Stimulated activated CD4-positive, alpha-beta T cell treated with anti-CD3 and anti-CD28 coated beads, TNF-alpha, amount 100 ng/mL, for 4 hours (primary cell): ENCODE measurements around the gene COX7A2L.
"Not testable (repeated sequence)": the region's sequence is repeated elsewhere in the genome, so short reads cannot be mapped to it uniquely, and the experiment has no call there.

Experiments used
- DNase-seq, 3 experiments: peaks; one replicate each; pipeline ENCODE4 v3.0.0-alpha.2; 2020; ENCODE audit warnings: low read depth in 3 of 3

Gene COX7A2L

GRCh38 chr2:42367835-42368234 lies 6.8 kb upstream of the COX7A2L start:
- no peak for DNase-seq

GRCh38 chr2:42366411-42366810 lies 5.4 kb upstream of the COX7A2L start:
- no peak for DNase-seq

GRCh38 chr2:42364658-42365057 lies 3.6 kb upstream of the COX7A2L start:
- DNase-seq = no peak

- DNase-seq = no peak
Observed at GRCh38 chr2:42363413-42363812, 2.4 kb upstream of the COX7A2L start.

- DNase-seq = no peak
Observed at GRCh38 chr2:42361728-42362283, 789 bp upstream of the COX7A2L start.

- DNase-seq = no peak
Observed at GRCh38 chr2:42360493-42360889, 526 bp downstream of the COX7A2L start.

- DNase-seq = no peak
Observed at GRCh38 chr2:42359965-42360483, 993 bp downstream of the COX7A2L start.

GRCh38 chr2:42359304-42359964 lies 1.6 kb downstream of the COX7A2L start:
- no peak for DNase-seq

GRCh38 chr2:42353792-42354429 lies 7.1 kb downstream of the COX7A2L start:
- DNase-seq = no peak

- DNase-seq = no peak
Observed at GRCh38 chr2:42351864-42352263, 9.2 kb downstream of the COX7A2L start.

- no peak for DNase-seq
Observed at GRCh38 chr2:42350434-42351063, 10.5 kb downstream of the COX7A2L start.

GRCh38 chr2:42348113-42348805 lies 12.8 kb downstream of the COX7A2L start:
- DNase-seq = no peak

GRCh38 chr2:42347518-42347917 lies 13.5 kb downstream of the COX7A2L start:
- not testable (repeated sequence) for DNase-seq

GRCh38 chr2:42346856-42347255 lies 14.2 kb downstream of the COX7A2L start:
- not testable (repeated sequence) for DNase-seq

- no peak for DNase-seq
Observed at GRCh38 chr2:42345986-42346385, 15.0 kb downstream of the COX7A2L start.

GRCh38 chr2:42342795-42343241 lies 18.2 kb downstream of the COX7A2L start:
- no peak for DNase-seq

- no peak for DNase-seq
Observed at GRCh38 chr2:42342061-42342794, 18.8 kb downstream of the COX7A2L start.

- DNase-seq = no peak
Observed at GRCh38 chr2:42340938-42341636, 19.9 kb downstream of the COX7A2L start.

GRCh38 chr2:42340045-42340937 lies 20.7 kb downstream of the COX7A2L start:
- no peak for DNase-seq
